Peyer's patch (tissue), 4 donors: ENCODE measurements around the gene CCDC12. TPM values are rescaled to one million over a fixed set of nuclear protein-coding genes. Genes with fewer than 3 reads are reported as not detected.

Experiments
- DNase-seq, 3 donors: peaks; one replicate each; pipeline ENCODE4 v3.0.0-alpha.2; 2017 to 2019
- H3K27ac ChIP-seq, 4 donors: fragments of 200-600 bp; sonication (generic); one replicate each; pipeline ENCODE4 v1.5.1; 2016 to 2019
- H3K27me3 ChIP-seq, 2 donors: fragments of 200-600 bp; sonication (generic); one replicate each; pipeline ENCODE4 v1.5.1; 2019
- H3K36me3 ChIP-seq, 3 donors: fragments of 200-600 bp; sonication (generic); one replicate each; pipeline ENCODE4 v1.5.1; 2016 to 2019
- H3K4me1 ChIP-seq, 4 donors: fragments of 200-600 bp; sonication (generic); one replicate each; pipeline ENCODE4 v1.5.1; 2016 to 2019
- H3K4me3 ChIP-seq, 4 donors: fragments of 200-600 bp; sonication (generic); 1 replicate in 3 of 4; 2 replicates in 1 of 4; pipeline ENCODE4 v1.5.1; 2016 to 2019; ENCODE audit warnings: mild to moderate bottlenecking in 1 of 4
- H3K9me3 ChIP-seq, 4 donors: fragments of 200-600 bp; sonication (generic); one replicate each; pipeline ENCODE4 v1.5.1; 2016 to 2019; ENCODE audit warnings: mild to moderate bottlenecking in 1 of 4
- POLR2A ChIP-seq, 2 donors: fragments of 450-650 bp; IDR thresholded peaks; one replicate each; pipeline ENCODE4 v1.5.1; 2017; ENCODE audit warnings: antibody characterized with exemption in 2 of 2, mild to moderate bottlenecking in 2 of 2, moderate library complexity in 2 of 2
- total RNA-seq, 4 donors: library from RNA; depleted of rRNA; stranded (reverse); fragments of >200 nt; gene quantifications; one replicate each; pipeline ENCODE4 v1.1.0, GENCODE V29; 2016
- TF ChIP-seq, protein P1 (sequence below), 6 experiments: fragments of 450-650 bp in 4 of 6; fragments of 200-600 bp in 2 of 6; sonication (generic) in 1 of 6; IDR thresholded peaks; one replicate each; pipeline ENCODE4 v1.5.1; 2017 to 2019; ENCODE audit warnings: antibody characterized with exemption in 6 of 6, mild to moderate bottlenecking in 3 of 6, moderate library complexity in 1 of 6

Gene CCDC12
- total RNA-seq, 4 donors from 2014 or later = 41.7 to 90.0 (median 59.2) TPM

DNA sequence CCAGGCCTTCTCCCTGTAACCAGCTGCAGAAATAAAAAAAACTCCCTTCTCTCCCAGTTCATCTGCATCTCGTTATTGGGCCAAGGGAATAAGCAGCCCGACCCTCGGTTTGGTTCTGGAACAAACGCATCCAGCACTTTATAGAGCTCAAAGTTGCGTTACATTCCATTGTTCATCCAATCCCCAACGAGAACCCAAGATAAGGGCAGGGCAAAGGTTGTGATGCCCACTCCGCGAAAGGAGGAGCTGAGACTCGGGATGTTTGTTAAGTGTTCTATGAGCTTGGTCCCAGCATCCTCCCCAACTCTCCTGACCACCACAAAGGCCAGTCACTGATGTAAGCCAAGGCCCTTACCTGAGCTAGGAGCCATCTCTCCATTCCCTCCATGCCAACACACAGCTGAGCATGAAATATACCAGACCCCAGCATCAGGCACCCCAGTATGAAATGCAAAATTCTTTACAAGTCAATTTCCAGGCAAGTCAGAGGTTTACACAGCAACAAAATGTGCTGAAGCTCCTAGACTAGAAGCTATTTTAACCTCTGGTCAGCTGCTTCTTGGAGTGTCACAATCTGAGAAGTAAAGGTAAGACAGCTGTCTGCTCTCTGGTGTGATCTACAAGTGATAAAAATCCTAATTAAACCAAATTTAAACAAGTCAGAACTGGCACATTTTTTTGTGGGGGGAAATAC, 17.9 kb downstream of the CCDC12 start:
- DNase-seq = peak in 1 of 3 donors; percentile 46
- Histone ChIP-seq H3K27me3 (no peaks in the 10 kb centered on the region), H3K27ac (peak overlapping the region in 2 of 4 donors; percentile 2 to 55), H3K4me3 (no peak overlapping the region), H3K36me3 (no peaks in the 10 kb centered on the region), H3K9me3 (no peaks in the 10 kb centered on the region), H3K4me1 (peaks cover 7 to 81% (median 23%) of the 10 kb centered on the region in 4 donors)
- no peak for TF ChIP-seq POLR2A (IDR thresholded peaks at IDR 0.05)
- TF ChIP-seq, protein P1, sequence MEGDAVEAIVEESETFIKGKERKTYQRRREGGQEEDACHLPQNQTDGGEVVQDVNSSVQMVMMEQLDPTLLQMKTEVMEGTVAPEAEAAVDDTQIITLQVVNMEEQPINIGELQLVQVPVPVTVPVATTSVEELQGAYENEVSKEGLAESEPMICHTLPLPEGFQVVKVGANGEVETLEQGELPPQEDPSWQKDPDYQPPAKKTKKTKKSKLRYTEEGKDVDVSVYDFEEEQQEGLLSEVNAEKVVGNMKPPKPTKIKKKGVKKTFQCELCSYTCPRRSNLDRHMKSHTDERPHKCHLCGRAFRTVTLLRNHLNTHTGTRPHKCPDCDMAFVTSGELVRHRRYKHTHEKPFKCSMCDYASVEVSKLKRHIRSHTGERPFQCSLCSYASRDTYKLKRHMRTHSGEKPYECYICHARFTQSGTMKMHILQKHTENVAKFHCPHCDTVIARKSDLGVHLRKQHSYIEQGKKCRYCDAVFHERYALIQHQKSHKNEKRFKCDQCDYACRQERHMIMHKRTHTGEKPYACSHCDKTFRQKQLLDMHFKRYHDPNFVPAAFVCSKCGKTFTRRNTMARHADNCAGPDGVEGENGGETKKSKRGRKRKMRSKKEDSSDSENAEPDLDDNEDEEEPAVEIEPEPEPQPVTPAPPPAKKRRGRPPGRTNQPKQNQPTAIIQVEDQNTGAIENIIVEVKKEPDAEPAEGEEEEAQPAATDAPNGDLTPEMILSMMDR (IDR thresholded peaks at IDR 0.05) = no peak

- H3K36me3 ChIP-seq = no peaks in the 10 kb centered on the region
- no peak overlapping the region for H3K4me3 ChIP-seq
- TF ChIP-seq, protein P1 (IDR thresholded peaks at IDR 0.05) = no peak
- TF ChIP-seq POLR2A (IDR thresholded peaks at IDR 0.05) = no peak
- no peaks in the 10 kb centered on the region for H3K9me3 ChIP-seq
- peak overlapping the region in 2 of 4 donors; percentile 16 to 34 for H3K27ac ChIP-seq
- peaks cover 7 to 94% (median 25%) of the 10 kb centered on the region in 4 donors for H3K4me1 ChIP-seq
- H3K27me3 ChIP-seq = no peaks in the 10 kb centered on the region
- DNase-seq = peak in 1 of 3 donors; percentile 47
Observed at GRCh38 chr3:46957092-46957820, 19.3 kb downstream of the CCDC12 start.

GRCh38 chr3:46955801-46956259, 20.7 kb downstream of the CCDC12 start:
- TF ChIP-seq, protein P1 (IDR thresholded peaks at IDR 0.05) = no peak
- no peak for TF ChIP-seq POLR2A (IDR thresholded peaks at IDR 0.05)
- Histone ChIP-seq H3K4me1 (peaks cover 7 to 91% (median 23%) of the 10 kb centered on the region in 4 donors), H3K36me3 (no peaks in the 10 kb centered on the region), H3K4me3 (no peak overlapping the region), H3K9me3 (no peaks in the 10 kb centered on the region), H3K27ac (peak overlapping the region in 2 of 4 donors; percentile 2 to 23), H3K27me3 (no peaks in the 10 kb centered on the region)
- DNase-seq = peak in 1 of 3 donors; percentile 21

DNA sequence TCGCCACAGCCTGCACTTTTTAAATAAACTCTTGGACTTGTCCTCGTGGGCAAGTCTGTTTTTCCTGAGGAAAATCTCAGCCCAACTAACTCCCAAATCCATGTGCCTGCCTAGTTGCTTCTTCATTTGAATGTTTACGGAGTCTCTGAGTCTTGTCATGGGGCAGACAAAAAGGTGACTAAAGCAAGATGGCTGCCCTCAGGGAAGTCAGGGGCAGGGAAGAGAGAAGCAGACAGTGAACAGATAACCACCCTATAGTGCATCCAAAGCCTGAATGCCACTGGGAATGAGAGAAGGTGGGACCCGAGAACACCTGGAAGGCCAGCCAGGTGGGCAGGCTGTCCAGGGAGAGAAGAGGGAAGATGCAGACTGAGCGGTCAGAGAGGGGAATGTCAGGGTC, 21.4 kb downstream of the CCDC12 start:
- H3K9me3 ChIP-seq = no peaks in the 10 kb centered on the region
- peak in 1 of 3 donors; percentile 19 for DNase-seq
- TF ChIP-seq POLR2A (IDR thresholded peaks at IDR 0.05) = no peak
- TF ChIP-seq, protein P1 (IDR thresholded peaks at IDR 0.05) = no peak
- H3K27me3 ChIP-seq = no peaks in the 10 kb centered on the region
- peaks cover 9 to 91% (median 20%) of the 10 kb centered on the region in 4 donors for H3K4me1 ChIP-seq
- H3K27ac ChIP-seq = peak overlapping the region in 3 of 4 donors; percentile 2 to 23 (median 8)
- no peaks in the 10 kb centered on the region for H3K36me3 ChIP-seq
- no peak overlapping the region for H3K4me3 ChIP-seq

DNA sequence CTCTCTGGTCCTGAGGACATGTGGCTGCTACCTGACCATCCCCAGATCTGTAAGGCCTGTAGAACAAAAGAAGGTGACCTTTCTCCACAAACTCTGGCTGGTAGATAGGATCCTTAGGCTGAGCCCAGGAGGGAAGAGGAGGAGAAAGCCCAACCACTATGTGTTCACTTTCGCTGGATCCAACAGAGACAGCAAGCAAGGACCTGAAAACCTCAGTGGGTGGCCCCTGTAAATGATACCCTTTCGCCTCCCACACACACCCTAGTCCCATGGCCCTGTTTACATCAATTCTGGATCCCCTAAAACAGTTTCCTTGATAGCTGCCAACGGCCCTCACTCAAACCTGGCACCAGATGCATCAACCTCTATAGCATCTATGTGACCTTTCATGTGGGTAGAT, 22.4 kb downstream of the CCDC12 start:
- no peak overlapping the region for H3K4me3 ChIP-seq
- H3K27me3 ChIP-seq = no peaks in the 10 kb centered on the region
- TF ChIP-seq POLR2A (IDR thresholded peaks at IDR 0.05) = no peak
- TF ChIP-seq, protein P1 (IDR thresholded peaks at IDR 0.05) = no peak
- H3K9me3 ChIP-seq = no peaks in the 10 kb centered on the region
- H3K4me1 ChIP-seq = peaks cover 12 to 91% (median 25%) of the 10 kb centered on the region in 4 donors
- peak in 1 of 3 donors; percentile 23 for DNase-seq
- H3K27ac ChIP-seq = peak overlapping the region in 2 of 4 donors; percentile 22 to 61
- no peaks in the 10 kb centered on the region for H3K36me3 ChIP-seq
